Measurements from ENCODE around the gene INTS4.
"Not testable (repeated sequence)": the region's sequence is repeated elsewhere in the genome, so short reads cannot be mapped to it uniquely, and the experiment has no call there.

Gene INTS4

GRCh38 chr11:77990981-77991380 lies 3.5 kb downstream of the INTS4 start:
- H3K27ac ChIP-seq: no peak overlapping the region
- H3K36me3 ChIP-seq (ENCODE audit: control insufficient read depth, insufficient read depth, low read length): no peaks in the 10 kb centered on the region
- H3K9me3 ChIP-seq (ENCODE audit: control insufficient read depth, low read length): no peaks in the 10 kb centered on the region
- no peak for TF ChIP-seq CTCF (IDR thresholded peaks at IDR 0.05)
- no peaks in the 10 kb centered on the region for H3K27me3 ChIP-seq (ENCODE audit: control insufficient read depth, insufficient read depth, low read length)
- no peak overlapping the region for H3K9ac ChIP-seq
- H2AFZ ChIP-seq: no peak overlapping the region
- peaks cover 3% of the 10 kb centered on the region for H3K4me1 ChIP-seq
- H3K79me2 ChIP-seq: peaks cover 3% of the 10 kb centered on the region
- no peak overlapping the region for H3K4me3 ChIP-seq (ENCODE audit: low read depth, low read length)
- no peak overlapping the region for H3K4me2 ChIP-seq (ENCODE audit: low read length)

- H3K36me3 ChIP-seq (ENCODE audit: control insufficient read depth, insufficient read depth, low read length); H3K9me3 ChIP-seq (ENCODE audit: control insufficient read depth, low read length); H3K27me3 ChIP-seq (ENCODE audit: control insufficient read depth, insufficient read depth, low read length); H2AFZ ChIP-seq; H3K4me1 ChIP-seq; H3K27ac ChIP-seq; H3K79me2 ChIP-seq; H3K9ac ChIP-seq; H3K4me2 ChIP-seq (ENCODE audit: low read length); H3K4me3 ChIP-seq (ENCODE audit: low read depth, low read length): not testable (repeated sequence)
Measured at GRCh38 chr11:77986456-77986855, 8.0 kb downstream of the INTS4 start.

GRCh38 chr11:77981346-77981947 lies 13.0 kb downstream of the INTS4 start:
- Histone ChIP-seq H3K4me2 (ENCODE audit: low read length) (no peak overlapping the region), H3K27me3 (ENCODE audit: control insufficient read depth, insufficient read depth, low read length) (no peaks in the 10 kb centered on the region), H3K9me3 (ENCODE audit: control insufficient read depth, low read length) (no peaks in the 10 kb centered on the region), H3K36me3 (ENCODE audit: control insufficient read depth, insufficient read depth, low read length) (no peaks in the 10 kb centered on the region), H3K4me1 (no peaks in the 10 kb centered on the region), H3K79me2 (peaks cover 3% of the 10 kb centered on the region), H2AFZ (no peak overlapping the region), H3K27ac (no peak overlapping the region), H3K4me3 (ENCODE audit: low read depth, low read length) (no peak overlapping the region), H3K9ac (no peak overlapping the region)
- no peak for TF ChIP-seq CTCF (IDR thresholded peaks at IDR 0.05)

GRCh38 chr11:77968337-77968736 lies 26.1 kb downstream of the INTS4 start:
- Histone ChIP-seq H3K27ac (no peak overlapping the region), H3K27me3 (ENCODE audit: control insufficient read depth, insufficient read depth, low read length) (no peaks in the 10 kb centered on the region), H3K79me2 (no peaks in the 10 kb centered on the region), H3K9me3 (ENCODE audit: control insufficient read depth, low read length) (no peaks in the 10 kb centered on the region), H3K4me3 (ENCODE audit: low read depth, low read length) (no peak overlapping the region), H3K9ac (no peak overlapping the region), H3K4me2 (ENCODE audit: low read length) (no peak overlapping the region), H2AFZ (no peak overlapping the region), H3K4me1 (no peaks in the 10 kb centered on the region), H3K36me3 (ENCODE audit: control insufficient read depth, insufficient read depth, low read length) (no peaks in the 10 kb centered on the region)
- no peak for TF ChIP-seq CTCF (IDR thresholded peaks at IDR 0.05)

- Histone ChIP-seq H3K4me3 (ENCODE audit: low read depth, low read length) (no peak overlapping the region), H3K9ac (no peak overlapping the region), H3K79me2 (no peaks in the 10 kb centered on the region), H3K4me2 (ENCODE audit: low read length) (no peak overlapping the region), H3K27me3 (ENCODE audit: control insufficient read depth, insufficient read depth, low read length) (no peaks in the 10 kb centered on the region), H2AFZ (no peak overlapping the region), H3K4me1 (no peaks in the 10 kb centered on the region), H3K9me3 (ENCODE audit: control insufficient read depth, low read length) (no peaks in the 10 kb centered on the region), H3K27ac (no peak overlapping the region), H3K36me3 (ENCODE audit: control insufficient read depth, insufficient read depth, low read length) (no peaks in the 10 kb centered on the region)
- no peak for TF ChIP-seq CTCF (IDR thresholded peaks at IDR 0.05)
Measured at GRCh38 chr11:77967753-77968152, 26.7 kb downstream of the INTS4 start.

All from parathyroid adenoma (tissue), 2 donors.